Measurements from ENCODE around the gene PRAF2. TPM values are rescaled to one million over a fixed set of nuclear protein-coding genes. Genes with fewer than 3 reads are reported as not detected.

The PRAF2 gene
- total and polyA plus RNA-seq, 2 of the 13 experiments (the other 11 are each of a cell fraction or from before 2014, with no cell fraction given): 0.33 to 2.6 TPM

GRCh38 chrX:49042581-49043219 lies 31.1 kb downstream of the PRAF2 start (continued):
- TF ChIP-seq ARID4A (CRISPR knock-in tag; IDR thresholded peaks at IDR 0.05; ENCODE audit: borderline replicate concordance) (peak; percentile 6; the same call in 1 of the 2 replicates), YY1 (IDR thresholded peaks at IDR 0.05; ENCODE audit: insufficient read depth, insufficient replicate concordance, low read depth, low read length) (no peak), ZNF816 (CRISPR knock-in tag; IDR thresholded peaks at IDR 0.05; ENCODE audit: borderline replicate concordance) (no peak), ZMAT5 (CRISPR knock-in tag; IDR thresholded peaks at IDR 0.05; ENCODE audit: borderline replicate concordance, low read depth) (no peak), SRY (CRISPR knock-in tag; IDR thresholded peaks at IDR 0.05) (0 out of 2 replicates have a peak, but pooled peaks have one; percentile 40), ZSCAN12 (CRISPR knock-in tag; IDR thresholded peaks at IDR 0.05) (no peak), TSC22D2 (CRISPR knock-in tag; IDR thresholded peaks at IDR 0.05; ENCODE audit: borderline replicate concordance) (no peak), ZNF768 (CRISPR knock-in tag; IDR thresholded peaks at IDR 0.05) (peak; percentile 61; the same call in 1 of the 2 replicates), NFE2 (CRISPR knock-in tag; IDR thresholded peaks at IDR 0.05) (no peak), ZNF563 (CRISPR knock-in tag; IDR thresholded peaks at IDR 0.05) (no peak), GTF3A (CRISPR knock-in tag; conservative IDR thresholded peaks at IDR 0.05) (no peak), HMG20B (CRISPR knock-in tag; conservative IDR thresholded peaks at IDR 0.05) (no peak), THYN1 (CRISPR knock-in tag; IDR thresholded peaks at IDR 0.05; ENCODE audit: borderline replicate concordance, low read depth) (no peak), ZNF280D (CRISPR knock-in tag; IDR thresholded peaks at IDR 0.05) (no peak), DNMT1 (CRISPR knock-in tag; IDR thresholded peaks at IDR 0.05) (no peak), HDAC6 (IDR thresholded peaks at IDR 0.05; ENCODE audit: low read depth, low read length) (no peak), ZNF460 (CRISPR knock-in tag; IDR thresholded peaks at IDR 0.05; ENCODE audit: borderline replicate concordance) (no peak), DNMT3B (CRISPR knock-in tag; conservative IDR thresholded peaks at IDR 0.05) (no peak)
